Measurements from ENCODE around the gene EIF4A2. TPM values are rescaled to one million over a fixed set of nuclear protein-coding genes. Genes with fewer than 3 reads are reported as not detected.

The EIF4A2 gene
- total RNA-seq, 1 donor from 2014 or later, result 559 TPM

DNA sequence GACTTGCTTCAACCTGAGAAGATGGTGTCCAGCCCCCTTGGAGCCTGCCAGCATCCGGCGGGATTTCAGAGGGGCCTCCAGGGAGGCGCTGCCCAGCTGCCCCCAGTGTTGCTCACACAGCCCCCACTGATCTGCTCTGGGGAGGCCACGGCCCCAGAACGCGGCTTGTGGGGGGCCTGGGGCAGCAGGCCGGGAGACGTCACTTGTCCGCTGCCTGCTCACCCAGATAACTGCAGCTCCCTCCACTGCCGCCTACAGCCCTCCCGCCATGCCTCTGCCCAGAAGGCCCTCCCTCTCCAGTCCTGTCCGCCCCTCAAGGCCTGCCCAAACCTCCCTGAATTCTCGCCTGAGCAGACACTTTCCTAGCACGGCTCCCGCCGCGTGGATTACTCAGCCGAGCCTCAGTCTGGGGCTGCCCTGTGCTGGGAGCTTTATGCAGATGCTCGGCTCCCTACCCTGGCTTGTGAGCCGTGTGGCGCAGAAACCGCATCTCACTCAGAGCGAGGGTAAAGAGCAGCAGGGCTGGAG is 42.0 kb downstream of the EIF4A2 start:
- Mint-ChIP-seq H3K27ac (no peak overlapping the region), H3K9me3 (no peaks in the 10 kb centered on the region), H3K27me3 (ENCODE audit: low read depth) (peaks cover 80% of the 10 kb centered on the region), H3K36me3 (no peaks in the 10 kb centered on the region), H3K4me3 (peak overlapping the region; percentile 58), H3K4me1 (peaks cover 19% of the 10 kb centered on the region)
- TF ChIP-seq, protein P1, sequence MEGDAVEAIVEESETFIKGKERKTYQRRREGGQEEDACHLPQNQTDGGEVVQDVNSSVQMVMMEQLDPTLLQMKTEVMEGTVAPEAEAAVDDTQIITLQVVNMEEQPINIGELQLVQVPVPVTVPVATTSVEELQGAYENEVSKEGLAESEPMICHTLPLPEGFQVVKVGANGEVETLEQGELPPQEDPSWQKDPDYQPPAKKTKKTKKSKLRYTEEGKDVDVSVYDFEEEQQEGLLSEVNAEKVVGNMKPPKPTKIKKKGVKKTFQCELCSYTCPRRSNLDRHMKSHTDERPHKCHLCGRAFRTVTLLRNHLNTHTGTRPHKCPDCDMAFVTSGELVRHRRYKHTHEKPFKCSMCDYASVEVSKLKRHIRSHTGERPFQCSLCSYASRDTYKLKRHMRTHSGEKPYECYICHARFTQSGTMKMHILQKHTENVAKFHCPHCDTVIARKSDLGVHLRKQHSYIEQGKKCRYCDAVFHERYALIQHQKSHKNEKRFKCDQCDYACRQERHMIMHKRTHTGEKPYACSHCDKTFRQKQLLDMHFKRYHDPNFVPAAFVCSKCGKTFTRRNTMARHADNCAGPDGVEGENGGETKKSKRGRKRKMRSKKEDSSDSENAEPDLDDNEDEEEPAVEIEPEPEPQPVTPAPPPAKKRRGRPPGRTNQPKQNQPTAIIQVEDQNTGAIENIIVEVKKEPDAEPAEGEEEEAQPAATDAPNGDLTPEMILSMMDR (IDR thresholded peaks at IDR 0.05; ENCODE audit: unreplicated experiment), result no peak
- peak in 1 of 2 experiments; percentile 44 for DNase-seq (ENCODE audit: low spot score in 2 of 2, unreplicated experiment in 2 of 2)

GRCh38 chr3:186825872-186826409 is 42.6 kb downstream of the EIF4A2 start:
- H3K27ac Mint-ChIP-seq, result no peak overlapping the region
- no peaks in the 10 kb centered on the region for H3K9me3 Mint-ChIP-seq
- TF ChIP-seq, protein P1 (IDR thresholded peaks at IDR 0.05; ENCODE audit: unreplicated experiment), result no peak
- peak overlapping the region; percentile 58 for H3K4me3 Mint-ChIP-seq
- no peaks in the 10 kb centered on the region for H3K36me3 Mint-ChIP-seq
- no peak for DNase-seq (ENCODE audit: low spot score in 2 of 2, unreplicated experiment in 2 of 2)
- peaks cover 19% of the 10 kb centered on the region for H3K4me1 Mint-ChIP-seq
- H3K27me3 Mint-ChIP-seq (ENCODE audit: low read depth), result peaks cover 86% of the 10 kb centered on the region

DNA sequence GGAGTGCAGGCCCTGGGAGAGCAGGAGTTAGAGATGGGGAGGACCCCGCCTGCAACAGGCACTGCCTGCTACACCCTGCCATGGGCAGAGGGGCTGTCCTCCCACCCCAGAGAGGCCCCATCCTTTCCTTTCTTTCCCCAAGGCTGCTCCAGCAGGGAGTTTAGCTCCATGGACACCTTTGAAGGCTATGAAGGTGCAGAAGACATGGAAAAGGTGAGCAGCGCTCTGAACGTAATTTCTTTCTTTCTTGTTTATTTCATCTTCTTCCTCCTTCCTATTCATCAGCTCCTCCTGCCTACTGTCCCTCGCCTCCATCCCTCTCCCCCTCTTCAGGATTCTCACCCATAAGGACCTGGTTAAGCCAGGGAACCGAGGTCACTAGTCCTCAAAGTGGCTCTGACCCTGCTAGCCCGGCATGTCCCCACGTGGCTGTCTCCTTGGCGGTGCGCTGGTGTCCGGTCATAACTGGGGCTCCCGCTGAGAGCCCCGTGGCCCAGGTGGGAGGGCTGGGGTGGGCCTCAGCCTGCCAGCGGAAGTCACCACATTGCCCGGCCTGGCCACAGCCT is 43.1 kb downstream of the EIF4A2 start:
- TF ChIP-seq, protein P1 (IDR thresholded peaks at IDR 0.05; ENCODE audit: unreplicated experiment), result no peak
- peaks cover 19% of the 10 kb centered on the region for H3K4me1 Mint-ChIP-seq
- H3K27me3 Mint-ChIP-seq (ENCODE audit: low read depth), result peaks cover 90% of the 10 kb centered on the region
- H3K27ac Mint-ChIP-seq, result no peak overlapping the region
- H3K9me3 Mint-ChIP-seq, result no peaks in the 10 kb centered on the region
- H3K36me3 Mint-ChIP-seq, result no peaks in the 10 kb centered on the region
- peak overlapping the region; percentile 58 for H3K4me3 Mint-ChIP-seq
- no peak for DNase-seq (ENCODE audit: low spot score in 2 of 2, unreplicated experiment in 2 of 2)

DNA sequence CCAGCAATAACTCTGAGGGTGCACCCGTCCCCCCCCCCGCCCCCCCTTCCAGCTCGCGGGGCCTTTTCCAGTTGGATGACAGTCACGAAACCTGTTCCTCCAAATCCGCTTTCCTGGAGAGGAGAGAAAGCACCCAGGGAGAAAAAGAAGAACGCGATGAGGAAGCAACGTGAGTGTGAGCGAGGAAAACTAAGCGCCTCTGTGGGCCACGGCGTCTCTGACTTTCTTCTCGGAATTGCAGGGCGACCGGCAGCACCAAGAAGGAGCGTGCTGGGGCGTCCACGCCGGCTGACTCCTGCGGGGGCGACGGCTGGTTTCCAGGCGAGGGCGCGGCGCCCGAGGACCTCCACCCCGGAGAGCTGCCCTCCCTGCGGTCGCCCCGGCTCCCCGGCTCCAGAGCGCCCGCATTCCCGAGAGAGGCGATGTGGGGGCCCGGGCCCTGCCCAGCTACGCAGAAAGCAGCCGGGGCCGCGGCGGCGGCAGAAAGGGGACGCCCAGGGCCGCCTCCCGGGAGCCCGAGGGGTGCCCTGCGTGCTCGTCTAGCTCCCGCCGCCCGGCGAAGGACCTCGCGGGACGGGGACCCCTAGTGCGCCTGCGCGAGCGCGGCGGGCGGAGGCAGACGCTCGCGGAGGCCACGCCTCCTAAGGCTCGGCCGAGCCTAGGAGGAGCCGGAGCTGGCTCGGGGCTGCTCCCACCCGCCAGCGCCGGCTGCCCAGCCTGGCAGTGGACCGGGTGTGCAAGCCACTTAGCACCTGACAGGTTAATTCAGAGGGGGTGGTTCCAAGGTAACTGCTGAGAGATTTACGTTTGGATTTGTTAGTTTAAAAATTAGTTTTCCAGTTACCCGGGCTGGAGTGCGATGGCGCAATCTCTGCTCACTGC is 43.8 kb downstream of the EIF4A2 start:
- no peaks in the 10 kb centered on the region for H3K9me3 Mint-ChIP-seq
- peak; percentile 77 to 87 for DNase-seq (ENCODE audit: low spot score in 2 of 2, unreplicated experiment in 2 of 2)
- H3K27ac Mint-ChIP-seq, result no peak overlapping the region
- H3K36me3 Mint-ChIP-seq, result no peaks in the 10 kb centered on the region
- peaks cover 19% of the 10 kb centered on the region for H3K4me1 Mint-ChIP-seq
- H3K27me3 Mint-ChIP-seq (ENCODE audit: low read depth), result peaks cover 93% of the 10 kb centered on the region
- TF ChIP-seq, protein P1 (IDR thresholded peaks at IDR 0.05; ENCODE audit: unreplicated experiment), result no peak
- peak overlapping the region; percentile 58 for H3K4me3 Mint-ChIP-seq

DNA sequence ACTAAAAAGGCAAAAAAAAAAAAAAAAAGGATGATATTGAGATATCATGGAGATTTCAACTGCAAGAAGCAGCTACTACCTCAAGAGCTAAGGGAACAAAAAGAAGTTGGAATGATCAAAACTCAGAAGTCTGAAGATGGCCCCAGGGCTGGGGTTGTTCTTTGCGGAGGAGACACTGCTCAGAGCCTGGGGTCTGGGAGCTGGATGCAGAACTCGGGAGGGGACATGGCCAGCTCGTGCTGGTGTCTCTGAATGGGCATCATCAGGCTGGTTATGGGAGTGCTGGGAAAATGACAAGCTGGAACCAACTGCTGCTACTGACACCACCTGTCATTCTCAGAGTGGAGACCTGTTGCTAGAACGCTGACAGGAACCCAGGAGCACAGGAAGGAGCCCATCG is 45.0 kb downstream of the EIF4A2 start:
- Mint-ChIP-seq H3K4me3 (no peak overlapping the region), H3K36me3 (no peaks in the 10 kb centered on the region), H3K27ac (no peak overlapping the region), H3K27me3 (ENCODE audit: low read depth) (peaks cover 94% of the 10 kb centered on the region), H3K9me3 (no peaks in the 10 kb centered on the region), H3K4me1 (peaks cover 19% of the 10 kb centered on the region)
- TF ChIP-seq, protein P1 (IDR thresholded peaks at IDR 0.05; ENCODE audit: unreplicated experiment), result no peak
- DNase-seq (ENCODE audit: low spot score in 2 of 2, unreplicated experiment in 2 of 2), result no peak

All from mesothelial cell of epicardium (in vitro differentiated cells).